Astrocyte (in vitro differentiated cells and primary cell): ENCODE measurements around the gene OR2T10. TPM values are rescaled to one million over a fixed set of nuclear protein-coding genes. Genes with fewer than 3 reads are reported as not detected.
"Not testable (repeated sequence)": the region's sequence is repeated elsewhere in the genome, so short reads cannot be mapped to it uniquely, and the experiment has no call there.

ENCODE experiments used
- DNase-seq: peaks from one replicate; pipeline ENCODE4 v3.0.0-alpha.2; 2010; ENCODE audit warnings: low read depth
- FAIRE-seq: peaks from 2 replicates; lab custom pipeline; 2011; peaks lifted over from hg19 to GRCh38; lab: Jason Lieb, UNC
- H2AFZ ChIP-seq: 2 replicates; pipeline ENCODE4 v1.6.0; 2012; ENCODE audit warnings: low read depth, low read length, inconsistent platforms
- H3K27ac ChIP-seq: 2 replicates; pipeline ENCODE4 v1.5.1; 2011; ENCODE audit warnings: low read depth, low read length, inconsistent platforms
- H3K27me3 ChIP-seq: 2 replicates; pipeline ENCODE4 v1.6.0; 2011; ENCODE audit warnings: low read length, inconsistent platforms; ENCODE audit not compliant: insufficient read depth
- H3K36me3 ChIP-seq: 2 replicates; pipeline ENCODE4 v1.5.1; 2011; ENCODE audit warnings: low read length, inconsistent platforms; ENCODE audit not compliant: insufficient read depth
- H3K4me1 ChIP-seq: 2 replicates; pipeline ENCODE4 v1.5.1; 2011; ENCODE audit warnings: low read length, inconsistent platforms; ENCODE audit not compliant: insufficient read depth
- H3K4me2 ChIP-seq: 2 replicates; pipeline ENCODE4 v1.6.0; 2012; ENCODE audit warnings: low read length, inconsistent platforms
- H3K4me3 ChIP-seq: 2 replicates; pipeline ENCODE4 v1.5.1; 2011; ENCODE audit warnings: low read depth, mild to moderate bottlenecking, low read length, inconsistent platforms; ENCODE audit not compliant: insufficient read depth
- H3K79me2 ChIP-seq: 2 replicates; pipeline ENCODE4 v1.6.0; 2012; ENCODE audit warnings: mild to moderate bottlenecking, low read length, inconsistent platforms; ENCODE audit not compliant: insufficient read depth
- H3K9ac ChIP-seq: 2 replicates; pipeline ENCODE4 v1.6.0; 2012; ENCODE audit warnings: mild to moderate bottlenecking, low read length, inconsistent platforms
- H3K9me3 ChIP-seq: 2 replicates; pipeline ENCODE4 v1.5.1; 2012; ENCODE audit warnings: low read depth, mild to moderate bottlenecking, low read length, inconsistent platforms; ENCODE audit not compliant: insufficient read depth
- H4K20me1 ChIP-seq: 2 replicates; pipeline ENCODE4 v1.6.0; 2012; ENCODE audit warnings: low read length, inconsistent platforms; ENCODE audit not compliant: insufficient read depth
- H3K27ac Mint-ChIP-seq: one replicate; pipeline ENCODE4 v1.8.0; 2021; ENCODE audit warnings: mild to moderate bottlenecking, mixed read lengths; ENCODE audit not compliant: unreplicated experiment
- H3K27me3 Mint-ChIP-seq: one replicate; pipeline ENCODE4 v1.8.0; 2021; ENCODE audit warnings: low read depth, mixed read lengths; ENCODE audit not compliant: unreplicated experiment
- H3K36me3 Mint-ChIP-seq: one replicate; pipeline ENCODE4 v1.8.0; 2021; ENCODE audit warnings: low read depth, mixed read lengths; ENCODE audit not compliant: unreplicated experiment
- H3K4me1 Mint-ChIP-seq: one replicate; pipeline ENCODE4 v1.8.0; 2021; ENCODE audit warnings: low read depth, mixed read lengths; ENCODE audit not compliant: unreplicated experiment
- H3K4me3 Mint-ChIP-seq: one replicate; pipeline ENCODE4 v1.8.0; 2021; ENCODE audit warnings: mild to moderate bottlenecking, moderate library complexity, mixed read lengths; ENCODE audit not compliant: unreplicated experiment
- H3K9me3 Mint-ChIP-seq: one replicate; pipeline ENCODE4 v1.8.0; 2021; ENCODE audit warnings: mild to moderate bottlenecking, mixed read lengths; ENCODE audit not compliant: unreplicated experiment
- CTCF ChIP-seq: IDR thresholded peaks from 2 replicates; pipeline ENCODE4 v1.5.1; 2011; ENCODE audit warnings: low read depth, mild to moderate bottlenecking, inconsistent platforms, low read length, moderate library complexity; ENCODE audit not compliant: insufficient read depth
- EZH2 ChIP-seq: IDR thresholded peaks from 2 replicates; pipeline ENCODE4 v1.6.1; 2012; ENCODE audit warnings: mild to moderate bottlenecking, low read length, inconsistent platforms; ENCODE audit not compliant: insufficient read depth
- total RNA-seq: library from RNA; stranded (reverse); gene quantifications from 2 replicates; pipeline ENCODE4 v1.2.1, GENCODE V29; 2021

The OR2T10 gene
- total RNA-seq, 1 donor from 2014 or later, result not detected

DNA sequence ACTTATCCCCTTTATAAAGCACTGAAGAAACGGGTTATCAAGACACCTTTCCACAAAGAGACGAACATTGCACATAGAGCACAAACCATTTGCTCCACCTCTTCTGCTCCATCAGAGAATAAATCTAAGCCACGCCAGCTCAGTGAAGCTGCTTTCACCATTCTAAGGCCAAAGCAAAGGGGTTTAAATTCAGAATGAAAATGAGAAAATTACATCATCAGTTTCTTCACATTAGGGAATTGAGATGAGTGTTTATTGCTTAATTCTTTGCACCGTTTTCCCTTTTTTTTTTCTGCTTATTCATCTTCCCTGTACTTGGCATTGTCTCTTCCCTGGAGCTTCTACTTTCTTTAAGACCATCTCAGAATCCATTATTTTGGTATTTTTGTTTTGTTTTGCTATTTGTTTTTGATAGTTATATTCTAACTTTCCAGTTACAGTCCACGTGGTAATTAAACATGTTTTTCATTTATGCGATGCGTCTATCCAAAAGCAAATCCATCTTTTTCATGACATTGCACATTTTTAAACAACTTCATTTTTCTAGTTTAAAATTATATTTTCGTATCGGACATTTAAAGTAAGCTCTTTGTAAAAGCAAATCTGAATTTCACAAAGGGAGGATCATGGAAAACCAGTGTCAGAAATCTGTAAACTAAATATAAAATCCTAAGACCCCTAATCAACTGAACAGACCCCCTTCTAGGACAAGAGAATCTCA lies 21.1 kb downstream of the OR2T10 start:
- no peak overlapping the region for H3K9ac ChIP-seq
- no peak overlapping the region for H2AFZ ChIP-seq
- Mint-ChIP-seq H3K27ac (no peak overlapping the region), H3K9me3 (peaks cover 7% of the 10 kb centered on the region), H3K27me3 (no peaks in the 10 kb centered on the region), H3K4me3 (no peak overlapping the region), H3K36me3 (no peaks in the 10 kb centered on the region), H3K4me1 (no peaks in the 10 kb centered on the region)
- no peaks in the 10 kb centered on the region for H4K20me1 ChIP-seq
- H3K4me2 ChIP-seq, result no peak overlapping the region
- no peaks in the 10 kb centered on the region for H3K79me2 ChIP-seq
- no peak for TF ChIP-seq EZH2
- TF ChIP-seq CTCF, result no peak
- no peak overlapping the region for H3K27ac ChIP-seq
- DNase-seq (no peak), FAIRE-seq (no peak)
- no peaks in the 10 kb centered on the region for H3K36me3 ChIP-seq
- no peak overlapping the region for H3K4me3 ChIP-seq
- no peaks in the 10 kb centered on the region for H3K9me3 ChIP-seq
- H3K27me3 ChIP-seq, result no peaks in the 10 kb centered on the region
- no peaks in the 10 kb centered on the region for H3K4me1 ChIP-seq

- not testable (repeated sequence) for H3K27me3 Mint-ChIP-seq, H3K4me2 ChIP-seq, H3K27ac ChIP-seq, H3K36me3 ChIP-seq, H3K4me3 ChIP-seq, H3K36me3 Mint-ChIP-seq, DNase-seq, H3K4me1 ChIP-seq, H3K27ac Mint-ChIP-seq, H3K4me3 Mint-ChIP-seq, H3K9me3 Mint-ChIP-seq, H3K4me1 Mint-ChIP-seq, H4K20me1 ChIP-seq, H3K79me2 ChIP-seq, H3K9ac ChIP-seq, H3K9me3 ChIP-seq, H3K27me3 ChIP-seq, H2AFZ ChIP-seq, FAIRE-seq
Observed at GRCh38 chr1:248574657-248575056, 22.8 kb downstream of the OR2T10 start, which contains the start of gene OR2T34. Gene OR2T34 (minus strand): TSS chr1:248574757. CDS start chr1:248574757, 0 bp downstream.

DNA sequence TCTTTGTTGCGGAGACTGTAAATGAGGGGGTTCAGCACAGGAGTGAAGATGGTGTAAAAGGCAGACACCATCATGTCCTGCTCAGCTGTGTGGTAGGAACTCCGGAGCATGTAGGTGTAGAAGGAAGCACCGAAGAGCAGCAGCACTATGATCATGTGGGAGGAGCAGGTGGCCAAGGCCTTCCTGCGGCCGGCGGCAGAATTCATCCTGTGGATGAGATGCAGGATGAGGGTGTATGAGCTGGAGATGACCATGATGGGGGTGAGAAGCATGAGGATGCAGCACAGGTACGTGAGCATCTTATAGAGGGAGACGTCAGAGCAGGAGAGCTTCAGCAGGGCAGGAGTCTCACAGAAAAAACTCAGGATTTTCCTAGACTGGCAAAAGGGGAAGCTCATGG lies 23.6 kb downstream of the OR2T10 start:
- not testable (repeated sequence) for H3K9me3 ChIP-seq, H3K79me2 ChIP-seq, H4K20me1 ChIP-seq, FAIRE-seq, H3K27me3 ChIP-seq, H3K4me3 Mint-ChIP-seq, H3K4me1 Mint-ChIP-seq, H3K4me1 ChIP-seq, H3K4me2 ChIP-seq, H3K9me3 Mint-ChIP-seq, H3K4me3 ChIP-seq, H3K36me3 Mint-ChIP-seq, H2AFZ ChIP-seq, H3K27ac Mint-ChIP-seq, DNase-seq, H3K27ac ChIP-seq, H3K27me3 Mint-ChIP-seq, H3K9ac ChIP-seq, H3K36me3 ChIP-seq

- H3K4me1 Mint-ChIP-seq, H3K27me3 Mint-ChIP-seq, FAIRE-seq, H3K27ac Mint-ChIP-seq, H3K4me2 ChIP-seq, H2AFZ ChIP-seq, H4K20me1 ChIP-seq, H3K27me3 ChIP-seq, H3K4me3 ChIP-seq, H3K79me2 ChIP-seq, H3K36me3 Mint-ChIP-seq, DNase-seq, H3K9me3 ChIP-seq, H3K9ac ChIP-seq, H3K9me3 Mint-ChIP-seq, H3K27ac ChIP-seq, H3K4me3 Mint-ChIP-seq, H3K36me3 ChIP-seq, H3K4me1 ChIP-seq: not testable (repeated sequence)
Observed at GRCh38 chr1:248572049-248572448, 25.5 kb downstream of the OR2T10 start.

DNA sequence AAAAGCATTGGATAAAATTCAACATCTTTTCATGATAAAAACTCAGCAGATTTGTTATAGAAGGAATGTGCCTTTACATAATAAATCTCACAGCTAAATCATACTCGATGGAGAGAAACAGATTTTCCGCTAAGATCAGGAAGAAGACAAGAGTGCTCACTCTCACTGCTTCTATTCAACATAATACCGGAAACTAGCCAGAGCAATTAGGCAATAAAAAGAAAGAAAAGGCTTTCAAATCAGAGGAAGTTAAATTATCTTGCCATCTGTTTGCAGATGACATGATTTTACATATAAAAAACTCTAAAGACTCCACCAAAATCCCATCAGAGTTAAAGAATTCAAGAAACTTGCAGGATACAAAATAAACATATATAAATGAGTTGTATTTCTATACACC lies 26.7 kb downstream of the OR2T10 start:
- not testable (repeated sequence) for H3K27me3 Mint-ChIP-seq, H3K79me2 ChIP-seq, H3K36me3 Mint-ChIP-seq, H3K27ac Mint-ChIP-seq, H3K4me3 ChIP-seq, H3K27ac ChIP-seq, H3K27me3 ChIP-seq, H3K4me3 Mint-ChIP-seq, H3K9me3 ChIP-seq, H3K4me2 ChIP-seq, H3K36me3 ChIP-seq, DNase-seq, H3K9me3 Mint-ChIP-seq, H3K9ac ChIP-seq, H3K4me1 ChIP-seq, FAIRE-seq, H2AFZ ChIP-seq, H4K20me1 ChIP-seq, H3K4me1 Mint-ChIP-seq
